ENCODE measurements around the gene LAMB1.

The LAMB1 gene

DNA sequence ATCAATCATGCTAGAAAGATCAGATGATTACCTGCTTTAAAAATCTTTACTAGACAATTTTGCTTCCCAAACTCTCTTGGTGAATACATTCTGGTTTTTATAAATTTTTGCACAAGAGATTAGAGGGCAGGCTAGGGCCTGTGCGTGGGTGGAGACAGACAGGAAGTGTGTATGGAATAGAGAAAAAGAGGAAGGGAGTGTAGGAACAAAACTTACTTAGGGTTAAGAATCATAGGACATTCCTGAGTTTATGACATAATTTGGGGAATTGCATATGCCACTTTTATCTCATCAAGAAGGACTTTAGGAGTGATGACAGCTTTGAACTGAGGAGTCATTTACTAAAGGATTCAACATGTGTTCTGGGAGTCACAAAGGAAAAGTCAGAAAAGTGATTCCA, 31.3 kb downstream of the LAMB1 start:
- ChIA-PET CTCF (no interaction called here), POLR2A (ENCODE audit: low non-redundant PET) (no interaction called here)
- peak overlapping the region; percentile 87 for H3K27ac ChIP-seq
- no peak for DNase-seq (ENCODE audit: low spot score)
- TF ChIP-seq, protein P1, sequence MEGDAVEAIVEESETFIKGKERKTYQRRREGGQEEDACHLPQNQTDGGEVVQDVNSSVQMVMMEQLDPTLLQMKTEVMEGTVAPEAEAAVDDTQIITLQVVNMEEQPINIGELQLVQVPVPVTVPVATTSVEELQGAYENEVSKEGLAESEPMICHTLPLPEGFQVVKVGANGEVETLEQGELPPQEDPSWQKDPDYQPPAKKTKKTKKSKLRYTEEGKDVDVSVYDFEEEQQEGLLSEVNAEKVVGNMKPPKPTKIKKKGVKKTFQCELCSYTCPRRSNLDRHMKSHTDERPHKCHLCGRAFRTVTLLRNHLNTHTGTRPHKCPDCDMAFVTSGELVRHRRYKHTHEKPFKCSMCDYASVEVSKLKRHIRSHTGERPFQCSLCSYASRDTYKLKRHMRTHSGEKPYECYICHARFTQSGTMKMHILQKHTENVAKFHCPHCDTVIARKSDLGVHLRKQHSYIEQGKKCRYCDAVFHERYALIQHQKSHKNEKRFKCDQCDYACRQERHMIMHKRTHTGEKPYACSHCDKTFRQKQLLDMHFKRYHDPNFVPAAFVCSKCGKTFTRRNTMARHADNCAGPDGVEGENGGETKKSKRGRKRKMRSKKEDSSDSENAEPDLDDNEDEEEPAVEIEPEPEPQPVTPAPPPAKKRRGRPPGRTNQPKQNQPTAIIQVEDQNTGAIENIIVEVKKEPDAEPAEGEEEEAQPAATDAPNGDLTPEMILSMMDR (conservative IDR thresholded peaks at IDR 0.05; ENCODE audit: low read depth): no peak

DNA sequence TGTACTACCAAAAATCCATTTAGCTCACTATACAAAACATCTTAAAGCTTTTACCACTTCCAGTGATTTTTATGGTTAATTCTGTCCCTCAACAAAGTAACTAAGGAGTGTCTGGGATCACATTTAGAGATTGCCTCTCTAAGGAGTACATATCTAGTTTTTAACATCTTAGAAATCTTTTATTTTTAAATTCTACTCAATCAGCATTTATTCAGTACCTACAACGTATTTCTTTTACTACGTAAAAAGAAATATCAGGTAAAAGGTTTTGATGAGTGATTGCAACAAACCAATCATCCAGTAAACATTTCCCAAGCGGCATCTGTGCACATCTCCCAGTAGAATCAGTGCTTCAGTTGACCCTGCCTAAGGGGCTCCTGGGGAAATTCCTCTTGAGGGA, 31.9 kb downstream of the LAMB1 start:
- TF ChIP-seq, protein P1 (conservative IDR thresholded peaks at IDR 0.05; ENCODE audit: low read depth): no peak
- peak overlapping the region; percentile 87 for H3K27ac ChIP-seq
- ChIA-PET CTCF (no interaction called here), POLR2A (ENCODE audit: low non-redundant PET) (no interaction called here)
- DNase-seq (ENCODE audit: low spot score): no peak

DNA sequence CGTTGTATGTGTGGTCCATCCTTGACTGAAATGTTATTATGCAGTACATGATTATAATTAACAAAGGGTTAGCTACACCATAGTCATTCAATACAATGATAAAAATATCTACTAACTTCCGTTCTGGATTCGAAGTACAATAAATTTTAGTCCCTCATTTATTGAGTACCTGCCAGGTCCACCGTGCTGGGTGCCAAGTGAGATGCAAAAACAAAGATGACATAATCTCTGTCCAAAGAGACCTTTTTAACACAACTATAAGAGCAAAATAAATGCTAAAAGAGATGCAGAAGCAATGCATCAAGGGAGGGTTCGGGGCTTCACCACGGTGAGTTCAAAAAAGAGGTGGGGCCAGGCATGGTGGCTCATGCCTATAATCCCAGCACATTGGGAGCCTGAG, 33.1 kb downstream of the LAMB1 start:
- CTCF ChIA-PET: no interaction called here
- H3K27ac ChIP-seq: peak overlapping the region; percentile 87
- TF ChIP-seq, protein P1 (conservative IDR thresholded peaks at IDR 0.05; ENCODE audit: low read depth): no peak
- POLR2A ChIA-PET (ENCODE audit: low non-redundant PET): no interaction called here
- DNase-seq (ENCODE audit: low spot score): no peak

DNA sequence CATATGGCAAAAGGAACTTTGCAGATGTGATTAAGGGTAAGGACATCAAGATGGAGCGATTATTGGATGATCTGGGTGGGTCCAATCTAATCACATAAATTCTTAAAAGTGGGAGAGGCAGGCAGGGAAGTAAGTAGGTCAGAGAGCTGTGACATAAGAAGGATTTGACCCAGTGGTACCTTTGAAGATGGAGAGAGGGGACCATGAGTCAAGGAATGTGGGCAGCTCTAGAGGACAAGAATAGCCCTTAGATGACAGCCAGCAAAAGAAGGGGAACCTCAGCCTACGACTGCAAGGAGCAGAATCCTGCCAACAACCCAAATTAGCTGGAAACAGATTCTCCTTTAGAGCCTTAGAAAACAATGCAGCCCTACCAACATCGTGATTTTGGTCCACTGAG, 34.5 kb downstream of the LAMB1 start:
- TF ChIP-seq, protein P1 (conservative IDR thresholded peaks at IDR 0.05; ENCODE audit: low read depth): no peak
- no peak overlapping the region for H3K27ac ChIP-seq
- CTCF ChIA-PET: no interaction called here
- POLR2A ChIA-PET (ENCODE audit: low non-redundant PET): no interaction called here
- no peak for DNase-seq (ENCODE audit: low spot score)

DNA sequence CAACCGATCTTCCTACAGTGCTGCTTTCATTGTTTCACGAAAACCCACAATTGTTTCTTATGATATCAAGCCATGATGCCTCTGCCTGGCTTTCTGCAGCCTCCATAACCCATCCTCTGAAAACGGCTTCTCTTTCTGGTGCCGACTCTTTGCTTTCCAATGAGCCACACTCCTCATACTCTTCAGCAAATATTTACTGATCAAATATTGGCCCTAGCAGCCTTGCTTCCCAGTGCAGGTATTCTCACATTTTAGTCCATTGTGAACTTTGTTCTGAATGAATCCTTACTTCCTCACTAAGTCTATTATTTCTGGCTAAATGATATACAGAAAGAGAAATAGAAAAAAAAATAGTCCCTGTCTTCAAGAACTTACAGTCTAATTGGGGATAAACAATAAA, 35.5 kb downstream of the LAMB1 start:
- ChIA-PET CTCF (interaction anchor here (0.6 kb wide), 1 partner anchor 1491 kb away, joined by 4 read pairs; no protein-coding TSS in a partner anchor), POLR2A (ENCODE audit: low non-redundant PET) (no interaction called here)
- H3K27ac ChIP-seq: no peak overlapping the region
- DNase-seq (ENCODE audit: low spot score): no peak
- TF ChIP-seq, protein P1 (conservative IDR thresholded peaks at IDR 0.05; ENCODE audit: low read depth): no peak

DNA sequence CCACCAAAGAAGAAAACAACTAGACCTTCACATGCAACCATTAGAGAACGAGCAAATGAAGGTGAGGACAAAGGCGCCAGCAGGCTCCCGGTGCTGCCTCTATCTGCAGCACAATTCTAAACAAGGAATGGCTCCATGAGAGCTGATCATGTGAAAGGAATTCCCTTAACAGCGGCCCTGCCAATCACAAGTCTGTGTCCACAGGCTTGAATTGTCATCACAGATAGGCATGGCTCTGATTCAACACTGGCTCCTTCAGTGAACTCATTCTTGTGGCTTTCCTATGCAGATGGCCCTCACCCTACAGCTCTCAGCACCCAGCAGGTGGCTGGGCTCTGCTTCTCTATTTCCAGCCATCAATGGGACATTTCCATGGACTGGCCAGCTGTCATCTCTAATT, 36.2 kb downstream of the LAMB1 start:
- CTCF ChIA-PET: interaction anchor here (0.5 kb wide), 1 partner anchor 536 kb away, joined by 3 read pairs; no protein-coding TSS in a partner anchor

More for the DNA sequence above, 36.2 kb downstream of the LAMB1 start:
- no peak for DNase-seq (ENCODE audit: low spot score)
- TF ChIP-seq, protein P1 (conservative IDR thresholded peaks at IDR 0.05; ENCODE audit: low read depth): no peak
- peak overlapping the region; percentile 27; the same call in 1 of the 2 replicates for H3K27ac ChIP-seq
- POLR2A ChIA-PET (ENCODE audit: low non-redundant PET): no interaction called here

All from RWPE1 (cell line).